ENCODE results near the gene UGP2.
A peak's percentile ranks its signal among the peaks of the same experiment; 100 is the strongest.

DNA sequence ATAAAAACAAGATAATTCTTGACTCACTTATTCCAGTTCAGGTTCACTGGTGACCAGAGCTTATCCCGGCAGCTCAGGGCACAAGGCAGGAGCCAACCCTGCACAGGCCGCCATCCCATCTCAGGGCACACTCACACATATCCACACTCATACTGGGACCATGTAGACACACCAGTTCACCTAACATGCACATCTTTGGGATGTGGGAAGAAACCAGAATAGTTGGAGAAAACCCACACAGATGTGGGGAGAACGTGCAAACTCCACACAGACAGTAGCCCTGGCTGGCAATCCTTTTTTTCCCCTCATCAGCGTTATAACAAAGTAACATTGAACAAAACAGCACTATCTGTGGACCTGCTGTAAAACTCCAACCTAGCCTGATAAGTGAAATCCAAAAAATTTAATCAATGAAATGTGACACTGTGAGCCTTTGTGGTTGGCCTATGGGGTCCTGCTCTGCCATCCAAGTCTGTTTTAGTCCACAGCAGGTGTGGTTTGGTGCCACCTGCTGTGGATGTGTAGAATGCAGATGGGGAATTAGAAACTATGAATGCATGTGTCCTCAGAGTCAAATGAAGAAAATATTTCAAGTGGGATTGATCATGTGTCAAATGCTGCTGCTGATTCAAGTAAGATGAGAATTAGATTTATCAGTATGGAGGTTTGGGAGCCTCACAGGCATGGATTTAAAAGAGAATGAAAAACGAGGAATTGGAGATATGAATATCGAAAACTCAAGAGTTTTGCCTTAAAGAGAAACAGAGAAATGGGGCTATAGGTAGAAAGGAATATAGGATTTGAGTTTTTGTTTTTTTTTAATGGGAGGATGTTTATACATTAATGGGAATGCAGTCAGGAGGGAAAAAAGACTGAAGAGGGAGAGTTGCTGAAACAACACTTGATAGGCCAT is 47.0 kb downstream of the UGP2 start:
- TF ChIP-seq POLR2AphosphoS5 (IDR thresholded peaks at IDR 0.05; ENCODE audit: low read depth, low read length): no peak
- TF ChIP-seq POLR2A (IDR thresholded peaks at IDR 0.05; ENCODE audit: low read depth, low read length): no peak
- no peak for TF ChIP-seq TAF1 (IDR thresholded peaks at IDR 0.05; ENCODE audit: low read depth, low read length)
- TF ChIP-seq SPI1 (IDR thresholded peaks at IDR 0.05; ENCODE audit: low read depth, low read length): no peak
- TF ChIP-seq POU2F2 (IDR thresholded peaks at IDR 0.05; ENCODE audit: low read depth, low read length): 0 out of 2 replicates have a peak, but pooled peaks have one; percentile 41
